ENCODE results near the gene MECR.
A peak's percentile ranks its signal among the peaks of the same experiment; 100 is the strongest.

MECR gene

DNA sequence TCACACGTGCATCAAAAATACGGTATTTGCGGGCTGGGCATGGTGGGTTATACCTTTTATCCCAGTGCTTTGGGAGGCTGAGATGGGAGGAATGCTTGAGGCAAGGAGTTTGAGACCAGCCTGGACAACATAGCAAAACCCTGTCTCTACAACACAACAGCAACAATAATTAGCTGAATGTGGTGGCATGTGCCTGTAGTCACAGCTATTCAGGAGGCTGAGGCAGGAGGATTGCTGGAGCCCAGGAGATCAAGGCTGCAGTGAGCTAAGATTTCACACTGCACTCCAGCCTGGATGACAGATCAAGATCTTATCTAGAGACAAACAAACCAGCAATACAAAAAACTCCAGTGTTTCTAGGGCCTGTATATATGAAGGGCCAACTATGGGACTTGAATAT, 36.2 kb upstream of the MECR start:
- no peak for TF ChIP-seq POLR2AphosphoS5 (IDR thresholded peaks at IDR 0.05; ENCODE audit: low read depth, low read length)
- TF ChIP-seq TAF1 (IDR thresholded peaks at IDR 0.05; ENCODE audit: borderline replicate concordance, low read depth, low read length), result no peak
- no peak for TF ChIP-seq POLR2A (IDR thresholded peaks at IDR 0.05; ENCODE audit: low read depth, low read length)
- DNase-seq (ENCODE audit: insufficient read length) (no peak), FAIRE-seq (no peak)

DNA sequence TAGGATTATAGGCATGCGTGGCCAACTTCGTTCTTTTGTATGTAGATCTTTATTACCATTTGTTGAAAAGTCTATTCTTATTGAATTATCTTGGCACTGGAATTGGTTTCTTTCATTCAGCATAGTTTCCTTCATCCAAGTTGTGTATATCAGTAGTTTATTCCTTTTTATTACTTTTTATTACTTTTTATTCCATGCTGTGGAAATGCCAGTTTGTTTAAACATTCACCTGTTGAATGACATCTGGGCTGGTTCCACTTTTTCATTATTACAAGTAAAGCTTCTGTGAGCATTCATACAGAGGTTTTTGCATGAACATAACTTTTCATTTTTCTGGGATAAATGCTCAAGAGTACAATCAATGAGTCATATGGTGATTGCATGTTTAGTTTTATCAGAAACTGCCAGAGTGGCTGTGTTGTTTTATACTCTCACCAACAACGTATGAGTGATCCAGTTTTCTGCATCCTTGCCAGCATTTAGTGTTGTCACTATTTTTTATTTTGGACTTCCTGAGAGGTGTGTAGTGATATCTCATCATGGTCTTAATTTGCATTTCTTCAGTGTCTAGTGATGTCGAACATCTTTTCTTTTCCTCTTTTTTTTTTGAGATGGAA, 34.1 kb upstream of the MECR start:
- DNase-seq (ENCODE audit: insufficient read length) (no peak), FAIRE-seq (no peak)
- TF ChIP-seq TAF1 (IDR thresholded peaks at IDR 0.05; ENCODE audit: borderline replicate concordance, low read depth, low read length), result no peak
- TF ChIP-seq POLR2AphosphoS5 (IDR thresholded peaks at IDR 0.05; ENCODE audit: low read depth, low read length), result no peak
- TF ChIP-seq POLR2A (IDR thresholded peaks at IDR 0.05; ENCODE audit: low read depth, low read length), result no peak

DNA sequence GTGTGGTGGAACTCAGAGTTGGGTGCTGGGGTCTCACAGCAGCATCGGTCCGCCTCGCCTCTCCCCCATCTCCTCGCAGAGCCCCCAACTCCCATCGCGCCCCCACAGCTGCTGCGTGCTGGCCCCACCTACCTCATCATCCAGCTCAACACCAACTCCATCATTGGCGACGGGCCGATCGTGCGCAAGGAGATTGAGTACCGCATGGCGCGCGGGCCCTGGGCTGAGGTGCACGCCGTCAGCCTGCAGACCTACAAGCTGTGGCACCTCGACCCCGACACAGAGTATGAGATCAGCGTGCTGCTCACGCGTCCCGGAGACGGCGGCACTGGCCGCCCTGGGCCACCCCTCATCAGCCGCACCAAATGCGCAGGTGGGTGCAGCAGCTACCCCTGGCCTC, 29.8 kb upstream of the MECR start:
- TF ChIP-seq POLR2A (IDR thresholded peaks at IDR 0.05; ENCODE audit: low read depth, low read length) (no peak), TAF1 (IDR thresholded peaks at IDR 0.05; ENCODE audit: borderline replicate concordance, low read depth, low read length) (no peak), POLR2AphosphoS5 (IDR thresholded peaks at IDR 0.05; ENCODE audit: low read depth, low read length) (no peak)
- DNase-seq (ENCODE audit: insufficient read length) (no peak), FAIRE-seq (no peak)

DNA sequence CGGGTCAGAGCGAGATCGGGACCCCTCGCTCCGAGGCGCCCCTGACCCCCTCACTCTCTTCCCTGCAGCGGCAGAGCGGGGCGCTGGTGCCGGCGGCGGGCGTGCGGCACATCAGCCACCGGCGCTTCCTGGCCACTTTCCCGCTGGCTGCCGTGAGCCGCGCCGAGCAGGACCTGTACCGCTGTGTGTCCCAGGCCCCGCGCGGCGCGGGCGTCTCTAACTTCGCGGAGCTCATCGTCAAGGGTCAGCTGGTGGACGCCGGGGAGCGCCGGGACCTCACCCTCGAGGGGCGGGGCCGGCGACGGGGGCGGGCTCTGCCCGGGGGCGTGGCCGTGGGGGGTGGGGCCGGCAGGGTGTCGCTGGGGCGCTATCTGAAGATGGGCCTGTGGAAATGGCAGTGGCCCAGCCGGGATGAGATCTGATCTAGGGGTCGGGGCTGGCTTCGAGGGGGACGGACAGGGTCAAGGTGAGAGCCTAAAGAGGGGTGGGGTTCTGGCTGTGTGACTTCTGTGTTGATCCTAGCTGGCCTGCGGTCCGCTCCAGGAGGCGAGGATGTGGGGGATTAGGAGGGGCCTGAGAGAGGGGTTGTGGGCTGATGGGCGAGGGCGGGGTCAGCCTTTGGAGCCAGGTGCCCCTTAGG, 29.2 kb upstream of the MECR start:
- TF ChIP-seq TAF1 (IDR thresholded peaks at IDR 0.05; ENCODE audit: borderline replicate concordance, low read depth, low read length) (no peak), POLR2A (IDR thresholded peaks at IDR 0.05; ENCODE audit: low read depth, low read length) (no peak), POLR2AphosphoS5 (IDR thresholded peaks at IDR 0.05; ENCODE audit: low read depth, low read length) (no peak)
- FAIRE-seq (no peak), DNase-seq (ENCODE audit: insufficient read length) (peak; percentile 43)

DNA sequence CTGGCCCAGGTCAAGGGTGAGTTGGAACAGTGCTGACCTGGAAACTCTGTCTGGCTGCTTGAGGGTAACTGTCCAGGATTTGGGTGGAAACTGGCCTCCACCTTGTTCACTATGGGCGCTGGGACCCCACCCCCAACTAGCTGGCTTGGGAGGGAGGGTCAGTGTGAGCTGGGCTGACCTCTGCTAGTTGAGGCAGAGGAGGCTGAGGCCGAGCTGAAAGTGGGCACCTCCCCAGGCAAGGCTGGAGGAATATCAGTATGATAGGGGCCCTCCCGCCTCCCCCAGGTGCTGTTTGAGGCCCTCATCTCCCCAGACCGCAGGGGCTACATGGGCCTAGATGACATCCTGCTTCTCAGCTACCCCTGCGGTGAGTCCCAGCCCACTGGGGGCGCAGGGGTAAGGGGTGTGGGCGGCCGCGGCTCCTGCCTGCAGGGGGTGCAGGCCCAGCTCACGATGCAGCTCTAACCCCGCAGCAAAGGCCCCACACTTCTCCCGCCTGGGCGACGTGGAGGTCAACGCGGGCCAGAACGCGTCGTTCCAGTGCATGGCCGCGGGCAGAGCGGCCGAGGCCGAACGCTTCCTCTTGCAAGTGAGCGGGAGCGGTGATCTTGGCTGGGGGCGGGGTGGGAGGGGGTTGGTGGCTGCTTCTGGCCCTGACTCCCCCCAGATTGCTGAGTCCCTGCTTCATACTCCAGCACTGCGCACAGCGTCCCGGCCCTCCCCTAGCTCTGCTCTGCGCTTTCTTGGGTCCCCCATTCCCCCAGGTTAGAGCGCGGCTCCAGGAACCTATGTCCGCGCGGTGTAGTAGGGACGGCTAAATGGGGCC, 28.5 kb upstream of the MECR start:
- TF ChIP-seq TAF1 (IDR thresholded peaks at IDR 0.05; ENCODE audit: borderline replicate concordance, low read depth, low read length), result no peak
- no peak for TF ChIP-seq POLR2A (IDR thresholded peaks at IDR 0.05; ENCODE audit: low read depth, low read length)
- TF ChIP-seq POLR2AphosphoS5 (IDR thresholded peaks at IDR 0.05; ENCODE audit: low read depth, low read length), result no peak
- no peak for FAIRE-seq

DNA sequence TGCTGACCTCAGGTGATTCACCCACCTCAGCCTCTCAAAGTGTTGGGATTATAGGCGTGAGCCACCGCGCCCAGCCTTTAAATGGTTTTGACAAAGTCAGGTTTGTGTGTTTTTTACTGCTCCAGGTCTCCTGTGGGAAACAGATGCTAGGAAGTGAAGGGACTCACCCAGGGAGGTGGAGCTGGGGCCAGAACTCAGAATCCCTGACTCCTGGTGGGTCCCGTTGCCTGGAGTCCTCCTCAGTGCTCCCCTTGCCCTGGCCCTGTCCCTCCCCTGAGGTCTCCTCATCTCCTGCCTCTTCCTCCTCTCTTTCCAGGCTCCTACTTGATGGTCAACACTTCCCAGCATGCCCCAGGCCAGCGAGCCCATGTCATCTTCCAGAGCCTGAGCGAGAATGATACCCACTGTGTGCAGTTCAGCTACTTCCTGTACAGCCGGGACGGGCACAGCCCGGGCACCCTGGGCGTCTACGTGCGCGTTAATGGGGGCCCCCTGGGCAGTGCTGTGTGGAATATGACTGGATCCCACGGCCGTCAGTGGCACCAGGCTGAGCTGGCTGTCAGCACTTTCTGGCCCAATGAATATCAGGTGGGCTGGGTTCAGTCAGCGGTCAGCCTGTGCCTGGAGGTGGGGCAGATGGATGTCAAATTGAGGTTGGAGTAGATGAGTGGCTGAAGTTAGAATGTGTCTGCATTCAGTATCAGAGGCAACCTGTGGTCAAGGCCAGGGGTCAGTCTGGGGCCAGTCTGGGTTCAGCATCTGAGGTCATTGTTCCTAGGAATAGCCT, 27.6 kb upstream of the MECR start:
- DNase-seq (ENCODE audit: insufficient read length), result no peak
- no peak for FAIRE-seq
- TF ChIP-seq TAF1 (IDR thresholded peaks at IDR 0.05; ENCODE audit: borderline replicate concordance, low read depth, low read length) (no peak), POLR2AphosphoS5 (IDR thresholded peaks at IDR 0.05; ENCODE audit: low read depth, low read length) (no peak), POLR2A (IDR thresholded peaks at IDR 0.05; ENCODE audit: low read depth, low read length) (no peak)

More for the DNA sequence above, 28.5 kb upstream of the MECR start:
- no peak for DNase-seq (ENCODE audit: insufficient read length)

DNA sequence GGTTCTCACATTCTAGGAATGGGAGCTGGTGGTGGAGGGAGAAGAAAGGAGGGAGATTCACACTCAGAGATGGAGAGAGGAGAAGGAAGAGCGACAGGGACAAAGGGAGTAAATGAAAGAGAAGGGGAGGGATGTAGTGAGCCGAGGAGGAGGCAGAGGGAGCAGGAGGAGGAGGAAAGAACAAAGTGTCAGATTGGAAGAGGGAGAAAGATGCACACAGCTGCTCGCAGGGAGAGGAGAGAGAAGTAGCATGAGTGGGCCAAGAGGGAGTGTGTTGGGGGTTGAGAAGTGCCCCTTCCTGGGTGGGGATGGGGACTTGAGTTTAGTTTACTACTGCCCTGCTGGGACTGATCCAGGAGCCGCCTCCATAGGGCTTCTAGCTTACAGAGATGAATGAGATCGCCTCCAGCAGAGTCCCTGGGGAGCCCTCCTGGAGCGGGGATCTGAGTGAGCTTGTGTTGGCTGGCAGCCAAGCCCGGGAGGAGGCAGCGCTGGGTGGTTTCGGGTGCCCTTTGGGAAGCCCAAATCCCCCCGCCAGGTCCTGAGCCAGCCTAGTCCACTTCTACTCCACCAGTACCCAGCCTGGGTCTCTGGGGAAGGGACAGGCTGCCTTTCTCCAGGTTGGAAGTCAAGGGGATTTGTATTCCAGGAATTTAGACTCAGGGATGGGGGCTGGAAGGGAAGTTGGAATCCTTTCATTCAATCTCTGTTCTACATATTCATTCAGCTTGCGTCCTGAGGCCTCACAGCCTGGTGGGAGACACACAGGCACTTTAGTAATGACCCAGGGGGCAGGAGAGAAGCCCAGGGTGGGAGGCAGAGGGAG, 26.5 kb upstream of the MECR start:
- no peak for FAIRE-seq
- TF ChIP-seq TAF1 (IDR thresholded peaks at IDR 0.05; ENCODE audit: borderline replicate concordance, low read depth, low read length) (no peak), POLR2A (IDR thresholded peaks at IDR 0.05; ENCODE audit: low read depth, low read length) (no peak), POLR2AphosphoS5 (IDR thresholded peaks at IDR 0.05; ENCODE audit: low read depth, low read length) (no peak)
- no peak for DNase-seq (ENCODE audit: insufficient read length)

DNA sequence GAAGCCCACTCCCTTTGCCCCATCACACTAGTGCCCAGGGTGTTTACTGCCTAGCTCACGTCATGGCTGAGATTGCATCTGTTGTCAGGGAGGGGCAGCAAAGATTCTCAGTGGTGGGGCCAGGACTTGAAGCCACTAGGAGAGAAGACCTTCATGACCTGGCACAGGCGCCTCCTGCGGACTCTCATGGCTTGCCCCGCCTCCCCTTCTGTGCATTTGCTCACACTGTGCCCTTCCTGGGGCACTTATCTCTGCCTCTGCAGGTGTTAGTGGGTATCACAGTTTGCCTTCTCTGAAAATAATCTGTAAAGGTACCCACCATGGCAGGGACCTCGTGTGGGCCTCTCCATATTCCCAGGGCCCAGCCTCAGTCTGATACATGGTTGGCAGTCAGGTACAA, 25.7 kb upstream of the MECR start:
- no peak for FAIRE-seq
- DNase-seq (ENCODE audit: insufficient read length), result no peak

DNA sequence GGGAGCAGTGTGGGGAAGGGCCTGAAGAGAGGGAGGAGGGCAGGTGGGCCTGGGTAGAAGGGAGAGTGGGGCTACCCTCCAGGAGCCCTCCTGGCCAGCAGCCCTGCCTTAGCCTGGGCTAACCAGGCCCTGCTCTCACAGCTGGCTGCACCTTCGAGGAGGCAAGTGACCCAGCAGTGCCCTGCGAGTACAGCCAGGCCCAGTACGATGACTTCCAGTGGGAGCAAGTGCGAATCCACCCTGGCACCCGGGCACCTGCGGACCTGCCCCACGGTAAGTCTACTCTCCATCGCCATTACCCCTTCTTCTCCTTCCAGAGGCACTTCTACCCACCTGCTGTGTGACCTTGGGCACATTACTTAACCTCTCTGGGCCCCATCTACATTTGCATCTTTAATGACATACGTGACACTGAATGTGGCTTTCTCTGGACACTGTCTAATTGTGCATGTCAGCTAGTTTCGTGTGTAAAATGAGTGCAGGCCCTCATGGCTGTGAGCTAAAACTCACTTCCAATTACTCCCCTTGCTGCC, 24.5 kb upstream of the MECR start:
- no peak for TF ChIP-seq POLR2AphosphoS5 (IDR thresholded peaks at IDR 0.05; ENCODE audit: low read depth, low read length)
- no peak for TF ChIP-seq TAF1 (IDR thresholded peaks at IDR 0.05; ENCODE audit: borderline replicate concordance, low read depth, low read length)
- no peak for TF ChIP-seq POLR2A (IDR thresholded peaks at IDR 0.05; ENCODE audit: low read depth, low read length)
- DNase-seq (ENCODE audit: insufficient read length), result no peak
- no peak for FAIRE-seq

More for the DNA sequence above, 25.7 kb upstream of the MECR start:
- TF ChIP-seq POLR2AphosphoS5 (IDR thresholded peaks at IDR 0.05; ENCODE audit: low read depth, low read length) (no peak), TAF1 (IDR thresholded peaks at IDR 0.05; ENCODE audit: borderline replicate concordance, low read depth, low read length) (no peak), POLR2A (IDR thresholded peaks at IDR 0.05; ENCODE audit: low read depth, low read length) (no peak)

DNA sequence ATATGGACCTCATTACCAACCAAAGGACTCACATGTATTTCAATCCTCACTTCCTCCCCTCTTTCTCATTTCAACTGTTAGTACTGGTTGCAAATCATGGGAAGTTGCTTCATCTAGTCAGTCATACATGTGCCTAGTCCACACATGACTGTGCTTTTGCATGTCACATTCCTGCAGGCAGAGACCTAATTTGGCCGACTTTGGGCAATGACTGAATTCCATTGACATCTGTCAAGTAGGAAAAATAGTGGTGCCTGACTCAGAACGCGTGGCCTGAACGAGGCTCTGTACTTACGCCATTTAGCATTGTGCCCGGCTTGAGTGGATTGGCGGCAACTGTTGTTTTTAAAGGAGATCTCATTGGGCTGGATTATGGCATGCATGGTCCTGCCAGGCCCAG, 23.6 kb upstream of the MECR start:
- no peak for TF ChIP-seq POLR2AphosphoS5 (IDR thresholded peaks at IDR 0.05; ENCODE audit: low read depth, low read length)
- TF ChIP-seq TAF1 (IDR thresholded peaks at IDR 0.05; ENCODE audit: borderline replicate concordance, low read depth, low read length), result no peak
- TF ChIP-seq POLR2A (IDR thresholded peaks at IDR 0.05; ENCODE audit: low read depth, low read length), result no peak
- FAIRE-seq (no peak), DNase-seq (ENCODE audit: insufficient read length) (no peak)

Data from GM12892 (cell line).